H1 (cell line): ENCODE results near the gene LMNA. TPM values are rescaled to one million over a fixed set of nuclear protein-coding genes. Genes with fewer than 3 reads are reported as not detected.

ENCODE experiments used
- CTCF ChIA-PET: fragments of 300-600 bp; sonication (Branson Sonifier 250); formaldehyde crosslinking; loops from one replicate; lab custom pipeline; 2021; ENCODE audit not compliant: partially characterized antibody; lab: Charles Lee
- POLR2A ChIA-PET: fragments of 300-600 bp; sonication (Branson Sonifier 250); formaldehyde crosslinking; loops from one replicate; lab custom pipeline; 2021; ENCODE audit warnings: inconsistent platforms; ENCODE audit not compliant: partially characterized antibody; lab: Charles Lee
- DNase-seq, 2 experiments: peaks; one replicate each; pipeline versions ENCODE4 v3.0.0 to v3.0.0-alpha.2; 2010 to 2022; ENCODE audit warnings: low spot score in 2 of 2, low read depth in 1 of 2, mixed read lengths in 1 of 2
- FAIRE-seq: peaks from 2 replicates; lab custom pipeline; 2011; peaks lifted over from hg19 to GRCh38; lab: Jason Lieb, UNC
- H2AFZ ChIP-seq: 2 replicates; pipeline ENCODE4 v1.8.1; 2012; ENCODE audit warnings: low read length, inconsistent platforms
- H2AK5ac ChIP-seq: 2 replicates; pipeline ENCODE4 v1.6.1; 2013; ENCODE audit warnings: low read depth, low read length
- H2BK120ac ChIP-seq: replicated peaks from 2 replicates; pipeline ENCODE3; 2013; ENCODE audit warnings: low read depth, low read length, inconsistent platforms
- H2BK12ac ChIP-seq: 2 replicates; pipeline ENCODE4 v1.6.1; 2013; ENCODE audit warnings: low read depth, low read length
- H2BK15ac ChIP-seq: 2 replicates; pipeline ENCODE4 v1.6.1; 2013; ENCODE audit warnings: low read length
- H2BK20ac ChIP-seq: 2 replicates; pipeline ENCODE4 v1.6.1; 2013; ENCODE audit warnings: low read length
- H2BK5ac ChIP-seq: 2 replicates; pipeline ENCODE4 v1.6.1; 2013; ENCODE audit warnings: low read depth, low read length
- H3K14ac ChIP-seq: 2 replicates; pipeline ENCODE4 v1.6.1; 2013; ENCODE audit warnings: inconsistent platforms; ENCODE audit not compliant: insufficient read length
- H3K18ac ChIP-seq: 2 replicates; pipeline ENCODE4 v1.6.1; 2013; ENCODE audit warnings: low read length; ENCODE audit errors: extremely low read depth
- H3K23ac ChIP-seq: 2 replicates; pipeline ENCODE4 v1.6.1; 2013; ENCODE audit warnings: inconsistent platforms; ENCODE audit not compliant: insufficient read length
- H3K23me2 ChIP-seq: 2 replicates; pipeline ENCODE4 v1.6.1; 2013; ENCODE audit warnings: low read depth, low read length
- H3K27ac ChIP-seq: 2 replicates; pipeline ENCODE4 v1.6.1; 2011; ENCODE audit warnings: low read depth, low read length, inconsistent platforms
- H3K27me3 ChIP-seq, 4 experiments: replicated peaks in 1 of 4; 1 replicate in 1 of 4; 2 replicates in 3 of 4; pipeline versions ENCODE4 v1.6.1 to v1.8.1; 2011 to 2013; ENCODE audit warnings: low read length in 3 of 4, mild to moderate bottlenecking in 3 of 4, inconsistent platforms in 2 of 4, mixed read lengths in 2 of 4, moderate library complexity in 1 of 4; ENCODE audit not compliant: control insufficient read depth in 3 of 4, insufficient read depth in 3 of 4; ENCODE audit errors: extremely low read depth in 1 of 4
- H3K36me3 ChIP-seq, 4 experiments: 2 replicates each; pipeline versions ENCODE4 v1.6.1 to v1.8.1; 2011 to 2013; ENCODE audit warnings: mild to moderate bottlenecking in 4 of 4, low read length in 3 of 4, moderate library complexity in 2 of 4, control low read depth in 1 of 4, inconsistent platforms in 1 of 4; ENCODE audit not compliant: insufficient read depth in 4 of 4, control insufficient read depth in 2 of 4
- H3K4ac ChIP-seq: replicated peaks from 2 replicates; pipeline ENCODE3; 2013; ENCODE audit warnings: low read length, low read depth, mixed read lengths, inconsistent platforms; ENCODE audit not compliant: insufficient read length
- H3K4me1 ChIP-seq, 4 experiments: replicated peaks in 1 of 4; 1 replicate in 1 of 4; 2 replicates in 3 of 4; pipeline versions ENCODE4 v1.6.1 to v1.8.1; 2011 to 2013; ENCODE audit warnings: low read length in 3 of 4, inconsistent platforms in 2 of 4, mixed read lengths in 1 of 4; ENCODE audit not compliant: insufficient read depth in 4 of 4, control insufficient read depth in 3 of 4
- H3K4me2 ChIP-seq, 2 experiments: 2 replicates each; pipeline versions ENCODE4 v1.6.1 to v1.8.1; 2011 to 2013; ENCODE audit warnings: low read depth in 2 of 2, low read length in 2 of 2, control low read depth in 1 of 2, inconsistent platforms in 1 of 2, mild to moderate bottlenecking in 1 of 2; ENCODE audit not compliant: insufficient read depth in 1 of 2
- H3K4me3 ChIP-seq, 4 experiments: fragments of 200-600, 300-600 bp in 1 of 4; sonication (generic), shearing (Covaris generic), sonication (Bioruptor Twin) in 1 of 4; 2 replicates each; pipeline versions ENCODE4 v1.5.1 to v1.8.1; 2011 to 2016; ENCODE audit warnings: low read length in 4 of 4, low read depth in 3 of 4, control low read depth in 2 of 4, inconsistent platforms in 2 of 4, mild to moderate bottlenecking in 2 of 4, mixed read lengths in 1 of 4, moderate library complexity in 1 of 4; ENCODE audit not compliant: insufficient read depth in 2 of 4; ENCODE audit errors: extremely low read depth in 1 of 4
- H3K56ac ChIP-seq: replicated peaks from 2 replicates; pipeline ENCODE3; 2013; ENCODE audit warnings: low read depth, mild to moderate bottlenecking, mixed read lengths, low read length, inconsistent platforms; ENCODE audit not compliant: insufficient read length
- H3K79me1 ChIP-seq: 2 replicates; pipeline ENCODE4 v1.6.1; 2013; ENCODE audit warnings: low read depth, low read length, control low read depth
- H3K79me2 ChIP-seq, 2 experiments: 2 replicates each; pipeline versions ENCODE4 v1.6.1 to v1.8.1; 2012 to 2013; ENCODE audit warnings: low read length in 2 of 2, mild to moderate bottlenecking in 2 of 2, inconsistent platforms in 1 of 2; ENCODE audit not compliant: insufficient read depth in 2 of 2, control insufficient read depth in 1 of 2
- H3K9ac ChIP-seq, 4 experiments: replicated peaks in 1 of 4; 1 replicate in 1 of 4; 2 replicates in 3 of 4; pipeline versions ENCODE4 v1.6.1 to v1.8.1; 2011 to 2013; ENCODE audit warnings: low read depth in 3 of 4, low read length in 3 of 4, control low read depth in 2 of 4, mild to moderate bottlenecking in 2 of 4, moderate library complexity in 2 of 4, inconsistent platforms in 1 of 4; ENCODE audit errors: extremely low read depth in 1 of 4
- H3K9me3 ChIP-seq, 2 experiments: 2 replicates each; pipeline versions ENCODE4 v1.6.1 to v1.8.1; 2012 to 2013; ENCODE audit warnings: mild to moderate bottlenecking in 2 of 2, moderate library complexity in 2 of 2, control low read depth in 1 of 2, inconsistent platforms in 1 of 2, low read depth in 1 of 2, low read length in 1 of 2, mixed read lengths in 1 of 2; ENCODE audit not compliant: insufficient read depth in 2 of 2
- H4K20me1 ChIP-seq, 2 experiments: replicated peaks in 1 of 2; 2 replicates each; pipeline versions ENCODE3 to v1.8.1; 2011 to 2013; ENCODE audit warnings: inconsistent platforms in 2 of 2, low read length in 2 of 2, mild to moderate bottlenecking in 1 of 2; ENCODE audit not compliant: insufficient read depth in 2 of 2, control insufficient read depth in 1 of 2
- H4K5ac ChIP-seq: 2 replicates; pipeline ENCODE4 v1.6.1; 2013; ENCODE audit warnings: low read length, low read depth, mixed read lengths, inconsistent platforms; ENCODE audit not compliant: insufficient read length
- H4K8ac ChIP-seq: 2 replicates; pipeline ENCODE4 v1.8.0; 2013; ENCODE audit warnings: mild to moderate bottlenecking, moderate library complexity, low read length, inconsistent platforms; ENCODE audit not compliant: insufficient read depth; ENCODE audit errors: extremely low read depth
- H4K91ac ChIP-seq: replicated peaks from 2 replicates; pipeline ENCODE3; 2013; ENCODE audit warnings: low read length, mixed read lengths, inconsistent platforms; ENCODE audit not compliant: insufficient read length
- CEBPB ChIP-seq: IDR thresholded peaks from 2 replicates; pipeline ENCODE4 v1.6.1; 2012; ENCODE audit warnings: low read depth, low read length
- CTBP2 ChIP-seq: IDR thresholded peaks from 2 replicates; pipeline ENCODE4 v1.7.0; 2011; ENCODE audit warnings: borderline replicate concordance, mild to moderate bottlenecking, moderate library complexity, mixed read lengths, low read length; ENCODE audit not compliant: insufficient read depth, insufficient read length
- FOSL1 ChIP-seq: IDR thresholded peaks from 2 replicates; pipeline ENCODE4 v1.6.1; 2011; ENCODE audit warnings: mild to moderate bottlenecking, low read depth, low read length, moderate library complexity; ENCODE audit not compliant: insufficient read depth
- GTF2F1 ChIP-seq: IDR thresholded peaks from 2 replicates; pipeline ENCODE4 v1.6.1; 2012; ENCODE audit warnings: low read depth, low read length, improper control_type of control experiment, borderline replicate concordance
- MAFK ChIP-seq: IDR thresholded peaks from 2 replicates; pipeline ENCODE4 v1.6.1; 2012; ENCODE audit warnings: low read depth, mild to moderate bottlenecking, improper control_type of control experiment, low read length
- PHF8 ChIP-seq: fragments of 200-600 bp; sonication (generic); conservative IDR thresholded peaks from 2 replicates; pipeline ENCODE4 v1.7.1; 2012; ENCODE audit warnings: low read depth, mild to moderate bottlenecking, inconsistent platforms, low read length, moderate library complexity
- SAP30 ChIP-seq: fragments of 300-600 bp; sonication (generic); IDR thresholded peaks from 2 replicates; pipeline ENCODE4 v1.7.1; 2012; ENCODE audit warnings: low read length, moderate library complexity, mild to moderate bottlenecking, inconsistent platforms; ENCODE audit not compliant: insufficient read depth, insufficient replicate concordance
- SP1 ChIP-seq: IDR thresholded peaks from 2 replicates; pipeline ENCODE4 v1.6.1; 2011; ENCODE audit warnings: low read depth, low read length
- TEAD4 ChIP-seq: IDR thresholded peaks from 2 replicates; pipeline ENCODE4 v1.6.1; 2012; ENCODE audit warnings: low read depth, low read length, inconsistent platforms, mixed read lengths
- USF2 ChIP-seq: IDR thresholded peaks from 2 replicates; pipeline ENCODE4 v1.6.1; 2011; ENCODE audit warnings: low read length, improper control_type of control experiment
- WGBS, 2 experiments: shearing (Covaris generic) in 1 of 2; methylation state at CpG; one replicate each; pipeline versions ENCODE4 v1.1.6 to v1.1.7; 2013 to 2015; ENCODE audit warnings: low lambda C conversion rate in 2 of 2, mixed read lengths in 2 of 2, inconsistent platforms in 1 of 2, low coverage in 1 of 2, missing lambda C conversion rate in 1 of 2; ENCODE audit not compliant: insufficient replicate concordance in 2 of 2, insufficient coverage in 1 of 2, insufficient read length in 1 of 2; ENCODE audit errors: extremely low coverage in 1 of 2, missing lambda C conversion rate in 1 of 2; 5-methylcytosine and 5-hydroxymethylcytosine counted together
- polyA plus RNA-seq, 7 experiments: library from polyadenylated mRNA; depleted of rRNA in 3 of 7; stranded (reverse) in 5 of 7; unstranded in 2 of 7; fragments of >200 nt in 5 of 7; fragments of 200-250 nt in 2 of 7; gene quantifications; 1 replicate in 5 of 7; 2 replicates in 1 of 7; 4 replicates in 1 of 7; pipeline versions ENCODE4 v1.2.1 to v1.2.3, GENCODE V29; 2011 to 2013; ENCODE audit warnings: missing spikeins in 2 of 7, mixed read lengths in 2 of 7
- total RNA-seq: library from RNA; stranded (reverse); fragmentation: NEBNext Ultra II Directional; extraction: Animal tissue kit (Norgen Biotek cat#: 25700); gene quantifications from 2 replicates; pipeline ENCODE4 v1.2.1, GENCODE V29; 2021

Gene LMNA
- total and polyA plus RNA-seq, 2 of the 8 experiments (the other 6 are each of a cell fraction or from before 2014, with no cell fraction given) = 25.8 to 46.8 TPM

- no peak overlapping the region for H2BK5ac ChIP-seq
- H3K56ac ChIP-seq = no peak overlapping the region
- H3K23ac ChIP-seq = no peak overlapping the region
- ChIA-PET POLR2A (interaction anchor here (0.7 to 28.0 kb wide), 13 partner anchors 12 to 181 kb away, joined by 3 to 763 read pairs (median 4); partner anchors contain the start of genes KHDC4, MEX3A and PMF1), CTCF (interaction anchor here (0.5 to 42.4 kb wide), 9 partner anchors 11 to 170 kb away, joined by 3 to 1994 read pairs (median 3); partner anchors contain the start of gene MEX3A)
- no peaks in the 10 kb centered on the region; the same call in none of the 2 replicates for H3K79me1 ChIP-seq
- no peaks in the 10 kb centered on the region for H3K36me3 ChIP-seq
- no peak overlapping the region for H2AFZ ChIP-seq
- H3K18ac ChIP-seq = no peak overlapping the region
- H3K9ac ChIP-seq = peak overlapping the region in 2 of 4 experiments; percentile 29; a peak in 1 of 7 replicates
- H4K5ac ChIP-seq = no peak overlapping the region
- no peak overlapping the region for H4K8ac ChIP-seq
- DNase-seq = no peak
- H3K4ac ChIP-seq = no peak overlapping the region
- H3K27me3 ChIP-seq = peaks cover 0 to 2% (median 0%) of the 10 kb centered on the region in 4 experiments; a peak in 1 of 7 replicates
- no peak overlapping the region for H2AK5ac ChIP-seq
- peak overlapping the region; percentile 91 to 99 for H3K4me2 ChIP-seq
- H2BK20ac ChIP-seq = no peak overlapping the region
- H2BK12ac ChIP-seq = peak overlapping the region; percentile 55; the same call in 1 of the 2 replicates
- no peak overlapping the region for H3K27ac ChIP-seq
- H4K20me1 ChIP-seq = peaks cover 10 to 12% of the 10 kb centered on the region in 2 experiments
- H2BK15ac ChIP-seq = no peak overlapping the region
- 8% methylated on average over 18 of the region's 19 CpGs; no CpG with 5 or more reads in 1 of the 2 experiments for WGBS, 2 experiments
- no peak for FAIRE-seq
- H2BK120ac ChIP-seq = no peak overlapping the region
- H4K91ac ChIP-seq = no peak overlapping the region
- peaks cover 0 to 16% (median 14%) of the 10 kb centered on the region in 4 experiments; a peak in 6 of 7 replicates for H3K4me1 ChIP-seq
- H3K79me2 ChIP-seq = peaks cover 0 to 8% of the 10 kb centered on the region in 2 experiments; a peak in 1 of 4 replicates
- no peak overlapping the region for H3K14ac ChIP-seq
- H3K23me2 ChIP-seq = peaks cover 13% of the 10 kb centered on the region
- no peaks in the 10 kb centered on the region for H3K9me3 ChIP-seq
- H3K4me3 ChIP-seq = peak overlapping the region; percentile 69 to 83 (median 78)
- TF ChIP-seq USF2 = no peak
- no peak for TF ChIP-seq GTF2F1
- no peak for TF ChIP-seq SP1
- TF ChIP-seq FOSL1 = no peak
- peak; percentile 50 for TF ChIP-seq SAP30
- no peak for TF ChIP-seq MAFK
- TF ChIP-seq TEAD4 = peak; percentile 96
- TF ChIP-seq CTBP2 = peak; percentile 19
- no peak for TF ChIP-seq CEBPB
- TF ChIP-seq PHF8 = no peak
These were observed 1.2 kb downstream of the LMNA start for GRCh38 chr1:156115514-156116374.
